ENCODE measurements around the gene PSORS1C2. TPM values are rescaled to one million over a fixed set of nuclear protein-coding genes. Genes with fewer than 3 reads are reported as not detected.

The PSORS1C2 gene
- total and polyA plus RNA-seq, 12 donors = not detected

- no peak for DNase-seq
- Histone ChIP-seq H3K36me3 (no peaks in the 10 kb centered on the region), H3K27me3 (no peaks in the 10 kb centered on the region), H3K27ac (no peak overlapping the region), H3K4me1 (peaks cover 0 to 29% (median 17%) of the 10 kb centered on the region in 9 donors), H3K4me3 (no peak overlapping the region), H3K9me3 (no peaks in the 10 kb centered on the region)
- intact Hi-C loops (cut with DNase I) = no loop called here
- no peak for ATAC-seq
- WGBS, 2 donors = 42 to 47% methylated on average over 3 of the region's 3 CpGs
- TF ChIP-seq CTCF (IDR thresholded peaks at IDR 0.05) = no peak
Measured at GRCh38 chr6:31091680-31092079, 47.2 kb downstream of the PSORS1C2 start.

GRCh38 chr6:31090973-31091364 is 47.9 kb downstream of the PSORS1C2 start:
- Histone ChIP-seq H3K27me3 (no peaks in the 10 kb centered on the region), H3K27ac (no peak overlapping the region), H3K36me3 (no peaks in the 10 kb centered on the region), H3K4me3 (no peak overlapping the region), H3K9me3 (no peaks in the 10 kb centered on the region), H3K4me1 (peaks cover 0 to 30% (median 17%) of the 10 kb centered on the region in 9 donors)
- ATAC-seq = no peak
- WGBS, 2 donors = 94 to 99% methylated on average over 6 of the region's 6 CpGs
- intact Hi-C loops (cut with DNase I) = no loop called here
- TF ChIP-seq CTCF (IDR thresholded peaks at IDR 0.05) = no peak
- no peak for DNase-seq

GRCh38 chr6:31090275-31090972 is 48.4 kb downstream of the PSORS1C2 start:
- no peak overlapping the region for H3K27ac ChIP-seq
- ATAC-seq = no peak
- no peaks in the 10 kb centered on the region for H3K36me3 ChIP-seq
- no peaks in the 10 kb centered on the region for H3K9me3 ChIP-seq
- DNase-seq = no peak
- H3K27me3 ChIP-seq = no peaks in the 10 kb centered on the region
- peaks cover 0 to 30% (median 17%) of the 10 kb centered on the region in 9 donors for H3K4me1 ChIP-seq
- TF ChIP-seq CTCF (IDR thresholded peaks at IDR 0.05) = no peak
- no peak overlapping the region for H3K4me3 ChIP-seq
- WGBS, 2 donors = 94 to 95% methylated on average over 3 of the region's 3 CpGs
- intact Hi-C loops (cut with DNase I) = no loop called here

Other genes with a start within 250 kb of the PSORS1C2 start
- gene GTF2H4, start 230.9 kb downstream of the PSORS1C2 start, total RNA-seq = 10 to 100 TPM in 8 of 10 donors, 1 to 10 TPM in 2; 8.3 to 25.1 (median 12.5) TPM
- gene GTF2H4, start 230.9 kb downstream of the PSORS1C2 start, polyA plus RNA-seq = 10 to 100 TPM; 15.9 to 27.0 TPM
- gene VARS2, start 224.8 kb downstream of the PSORS1C2 start, total RNA-seq = 10 to 100 TPM; 13.4 to 28.4 (median 22.5) TPM
- gene VARS2, start 224.8 kb downstream of the PSORS1C2 start, polyA plus RNA-seq = 10 to 100 TPM in 1 of 2 donors, 1 to 10 TPM in 1; 9.3 to 26.0 TPM
- gene SFTA2, start 206.9 kb downstream of the PSORS1C2 start, total RNA-seq = not detected
- not detected for gene SFTA2, start 206.9 kb downstream of the PSORS1C2 start, polyA plus RNA-seq
- gene MUCL3, start 198.1 kb downstream of the PSORS1C2 start, total RNA-seq = under 1 TPM in 1 of 10 donors, not detected in 9; 0.08 TPM
- not detected for gene MUCL3, start 198.1 kb downstream of the PSORS1C2 start, polyA plus RNA-seq
- not detected for gene MUC21, start 155.3 kb downstream of the PSORS1C2 start, total RNA-seq
- under 1 TPM in 1 of 2 donors, not detected in 1; 0.09 TPM for gene MUC21, start 155.3 kb downstream of the PSORS1C2 start, polyA plus RNA-seq
- under 1 TPM; 0.07 to 0.64 (median 0.24) TPM for gene MUC22, start 128.6 kb downstream of the PSORS1C2 start, total RNA-seq
- under 1 TPM; under 0.01 to 0.29 TPM for gene MUC22, start 128.6 kb downstream of the PSORS1C2 start, polyA plus RNA-seq
- not detected for gene C6orf15, start 26.5 kb downstream of the PSORS1C2 start, total RNA-seq
- gene C6orf15, start 26.5 kb downstream of the PSORS1C2 start, polyA plus RNA-seq = not detected
- 1 to 10 TPM in 9 of 10 donors, under 1 TPM in 1; 1.00 to 6.2 (median 3.0) TPM for gene PSORS1C1, start 24.3 kb downstream of the PSORS1C2 start, total RNA-seq
- gene PSORS1C1, start 24.3 kb downstream of the PSORS1C2 start, polyA plus RNA-seq = 1 to 10 TPM in 1 of 2 donors, under 1 TPM in 1; 0.13 to 5.0 TPM
- gene CDSN, start 18.6 kb downstream of the PSORS1C2 start, total RNA-seq = under 1 TPM in 1 of 10 donors, not detected in 9; 0.11 TPM
- gene CDSN, start 18.6 kb downstream of the PSORS1C2 start, polyA plus RNA-seq = under 1 TPM; 0.01 to 0.15 TPM
- 10 to 100 TPM in 7 of 10 donors, 1 to 10 TPM in 3; 8.0 to 15.9 (median 12.5) TPM for gene CCHCR1, start 18.7 kb upstream of the PSORS1C2 start, total RNA-seq
- gene CCHCR1, start 18.7 kb upstream of the PSORS1C2 start, polyA plus RNA-seq = 10 to 100 TPM in 1 of 2 donors, 1 to 10 TPM in 1; 9.0 to 11.0 TPM
- gene TCF19, start 19.5 kb upstream of the PSORS1C2 start, total RNA-seq = 1 to 10 TPM; 1.6 to 7.3 (median 2.4) TPM
- 1 to 10 TPM; 2.7 to 2.9 TPM for gene TCF19, start 19.5 kb upstream of the PSORS1C2 start, polyA plus RNA-seq
- 1 to 10 TPM in 1 of 10 donors, under 1 TPM in 8, not detected in 1; 0.29 to 1.0 (median 0.34) TPM for gene POU5F1, start 31.6 kb upstream of the PSORS1C2 start, total RNA-seq
- 1 to 10 TPM; 1.3 to 2.0 TPM for gene POU5F1, start 31.6 kb upstream of the PSORS1C2 start, polyA plus RNA-seq
- gene HLA-C, start 133.0 kb upstream of the PSORS1C2 start, total RNA-seq = 1,000 to 10,000 TPM in 1 of 10 donors, 100 to 1,000 TPM in 9; 121 to 1,262 (median 232) TPM
- 100 to 1,000 TPM; 193 to 266 TPM for gene HLA-C, start 133.0 kb upstream of the PSORS1C2 start, polyA plus RNA-seq
- gene HLA-B, start 218.1 kb upstream of the PSORS1C2 start, total RNA-seq = 1,000 to 10,000 TPM in 1 of 10 donors, 100 to 1,000 TPM in 9; 252 to 2,676 (median 383) TPM
- gene HLA-B, start 218.1 kb upstream of the PSORS1C2 start, polyA plus RNA-seq = 100 to 1,000 TPM; 516 to 656 TPM